GM12878 (cell line): Measurements from ENCODE around the gene NAV1. TPM values are rescaled to one million over a fixed set of nuclear protein-coding genes. Genes with fewer than 3 reads are reported as not detected.

Source experiments
- ATAC-seq: fragments of 200-7000 bp; cut with Tn5 transposase; 3 replicates; pipeline ENCODE4 v1.9.1; 2020; ENCODE audit warnings: mild to moderate bottlenecking, moderate library complexity
- BruUV-seq: library from RNA; stranded (reverse); fragments of 400-500 nt; replicated peaks from 2 replicates; lab custom pipeline; 2021; lab: Mats Ljungman, UMichigan
- CTCF ChIA-PET: fragments of 300-600 bp; sonication (Branson Sonifier 250); formaldehyde crosslinking; extraction: SDS; loops from one replicate; lab custom pipeline; 2021; ENCODE audit warnings: inconsistent platforms; lab: Yijun Ruan, JAX
- POLR2A ChIA-PET: fragments of 350-600 bp; formaldehyde crosslinking; extraction: SDS; loops from one replicate; lab custom pipeline; 2021; ENCODE audit warnings: inconsistent platforms; lab: Charles Lee
- RAD21 ChIA-PET: fragments of 300-600 bp; sonication (Branson Sonifier 250); formaldehyde crosslinking; loops from one replicate; lab custom pipeline; 2023; ENCODE audit warnings: antibody characterized with exemption; ENCODE audit not compliant: unreplicated experiment; lab: Charles Lee
- SMC1A ChIA-PET: fragments of 300-600 bp; sonication (Branson Sonifier 250); formaldehyde crosslinking; loops from one replicate; lab custom pipeline; 2023; ENCODE audit not compliant: unreplicated experiment, uncharacterized antibody; lab: Charles Lee
- DNase-seq: peaks from one replicate; pipeline ENCODE4 v3.0.0-alpha.2; 2011; ENCODE audit warnings: low read depth, low spot score
- FAIRE-seq: peaks from 3 replicates; lab custom pipeline; 2011; peaks lifted over from hg19 to GRCh38; lab: Jason Lieb, UNC
- H2AFZ ChIP-seq: 2 replicates; pipeline ENCODE4 v1.6.0; 2011; ENCODE audit warnings: low read depth, low read length, control low read depth; ENCODE audit not compliant: control insufficient read depth
- H3K27ac ChIP-seq: 2 replicates; pipeline ENCODE4 v1.5.1; 2011; ENCODE audit warnings: control low read depth; ENCODE audit not compliant: control insufficient read depth, insufficient read depth
- H3K27me3 ChIP-seq, 2 experiments: replicated peaks in 1 of 2; 2 replicates each; pipeline versions ENCODE4 v1.6.0 to v1.6.1; 2011; ENCODE audit warnings: low read length in 1 of 2; ENCODE audit not compliant: control insufficient read depth in 2 of 2, insufficient read depth in 2 of 2
- H3K36me3 ChIP-seq, 2 experiments: 2 replicates each; pipeline ENCODE4 v1.5.1; 2011; ENCODE audit warnings: low read length in 1 of 2; ENCODE audit not compliant: control insufficient read depth in 2 of 2, insufficient read depth in 2 of 2
- H3K4me1 ChIP-seq: 2 replicates; pipeline ENCODE4 v1.6.1; 2011; ENCODE audit warnings: mild to moderate bottlenecking, low read length, moderate library complexity, mixed read lengths; ENCODE audit not compliant: control insufficient read depth, insufficient read depth
- H3K4me2 ChIP-seq: 2 replicates; pipeline ENCODE4 v1.6.0; 2011; ENCODE audit warnings: control low read depth; ENCODE audit not compliant: control insufficient read depth, insufficient read depth
- H3K4me3 ChIP-seq: fragments of 200-600 bp; sonication (generic); 2 replicates; pipeline ENCODE4 v1.5.1; 2016
- H3K79me2 ChIP-seq: 2 replicates; pipeline ENCODE4 v1.6.0; 2011; ENCODE audit warnings: low read length; ENCODE audit not compliant: control insufficient read depth, insufficient read depth
- H3K9ac ChIP-seq: 2 replicates; pipeline ENCODE4 v1.8.0; 2011; ENCODE audit warnings: low read length, control low read depth, mixed read lengths; ENCODE audit not compliant: control insufficient read depth, insufficient read depth
- H3K9me3 ChIP-seq: replicated peaks from 3 replicates; pipeline ENCODE4 v1.5.1; 2011; ENCODE audit warnings: mild to moderate bottlenecking, low read length; ENCODE audit not compliant: control insufficient read depth, insufficient read depth
- H4K20me1 ChIP-seq: 2 replicates; pipeline ENCODE4 v1.6.0; 2011; ENCODE audit not compliant: control insufficient read depth, insufficient read depth
- ELK1 ChIP-seq: IDR thresholded peaks from 2 replicates; pipeline ENCODE4 v1.6.1; 2012; ENCODE audit warnings: low read depth, low read length, improper control_type of control experiment
- HCFC1 ChIP-seq: fragments of 150-350 bp; IDR thresholded peaks from 2 replicates; pipeline ENCODE4 v1.6.1; 2014; ENCODE audit warnings: low read length
- NFIC ChIP-seq: IDR thresholded peaks from 2 replicates; pipeline ENCODE4 v1.6.1; 2012; ENCODE audit warnings: low read depth, mild to moderate bottlenecking, inconsistent platforms, low read length, moderate library complexity
- RFX5 ChIP-seq: IDR thresholded peaks from 2 replicates; pipeline ENCODE4 v1.6.1; 2011; ENCODE audit warnings: low read depth, low read length, improper control_type of control experiment
- WGBS: methylation state at CpG from one replicate; pipeline ENCODE4 v1.1.6; 2016; ENCODE audit warnings: low lambda C conversion rate; ENCODE audit not compliant: insufficient replicate concordance, insufficient coverage; ENCODE audit errors: missing lambda C conversion rate; 5-methylcytosine and 5-hydroxymethylcytosine counted together
- in situ Hi-C: fragments of 300-500 bp; cut with MboI; formaldehyde crosslinking; loops from 9 replicates; pipeline ENCODE4 v1.14.3; 2018; ENCODE audit warnings: mixed read lengths
- intact Hi-C: fragments of 100-400 bp; cut with micrococcal nuclease; formaldehyde crosslinking; loops from one replicate; pipeline ENCODE4 v1.14.2; 2022; ENCODE audit not compliant: unreplicated experiment
- polyA plus RNA-seq, 11 experiments: library from polyadenylated mRNA; depleted of rRNA in 4 of 11; unstranded in 6 of 11; stranded (reverse) in 5 of 11; fragments of >200 nt; fragmentation: Nextera tagmentation in 4 of 11; fragmentation: Illumina TruSeq in 1 of 11; extraction: Ambion mirVana in 4 of 11; extraction: Trizol in 1 of 11; gene quantifications; 1 replicate in 1 of 11; 2 replicates in 10 of 11; pipeline versions ENCODE4 v1.2.1 to v1.2.3, GENCODE V29; 2011 to 2016; ENCODE audit warnings: inconsistent platforms in 2 of 11, missing spikeins in 2 of 11, low read depth in 1 of 11
- total RNA-seq, 4 experiments: library from RNA; depleted of rRNA in 3 of 4; stranded (reverse); fragments of >200 nt in 3 of 4; fragmentation: Illumina TruSeq in 1 of 4; extraction: Trizol in 1 of 4; gene quantifications; 2 replicates each; pipeline versions ENCODE4 v1.2.1 to v1.2.3, GENCODE V29; 2013 to 2021

Gene NAV1
- total and polyA plus RNA-seq, 10 of the 15 experiments (the other 5 are each of a cell fraction or from before 2014, with no cell fraction given) = 0.04 to 1.3 (median 0.36) TPM

GRCh38 chr1:201489643-201490261 is 49.2 kb upstream of the NAV1 start (continued):
- TF ChIP-seq ELK1 (no peak), RFX5 (no peak), HCFC1 (no peak)

GRCh38 chr1:201490708-201491131 is 48.2 kb upstream of the NAV1 start:
- no peak overlapping the region for H2AFZ ChIP-seq
- H3K79me2 ChIP-seq = no peaks in the 10 kb centered on the region
- BruUV-seq = no TSS peak
- intact Hi-C loops (no loop called here), in situ Hi-C loops (no loop called here)
- no peak overlapping the region for H3K4me2 ChIP-seq
- TF ChIP-seq NFIC = no peak
- ChIA-PET CTCF (interaction anchor here (1.7 to 17.1 kb wide), 4 partner anchors 9 to 43 kb away, joined by 3 to 814 read pairs (median 106); partner anchors contain the start of gene CSRP1), POLR2A (interaction anchor here (1.0 to 1.4 kb wide), 2 partner anchors 12 to 13 kb away, joined by 3 read pairs; no protein-coding TSS in a partner anchor), RAD21 (no interaction called here), SMC1A (interaction anchor here (2.0 to 17.2 kb wide), 2 partner anchors 8 to 18 kb away, joined by 7 to 514 read pairs; partner anchors contain the start of gene CSRP1)
- FAIRE-seq (no peak), ATAC-seq (no peak), DNase-seq (no peak)
- no peaks in the 10 kb centered on the region for H3K4me1 ChIP-seq
- no peaks in the 10 kb centered on the region for H4K20me1 ChIP-seq
- H3K36me3 ChIP-seq = peaks cover 13 to 32% of the 10 kb centered on the region in 2 experiments; a peak in 3 of 4 replicates
- no peaks in the 10 kb centered on the region; the same call in 2 of the 3 replicates for H3K9me3 ChIP-seq
- H3K27ac ChIP-seq = no peak overlapping the region
- H3K4me3 ChIP-seq = no peak overlapping the region
- 67% methylated on average over 3 of the region's 3 CpGs for WGBS
- no peaks in the 10 kb centered on the region for H3K27me3 ChIP-seq
- H3K9ac ChIP-seq = no peak overlapping the region
